NCI-H2107 treated with DMSO at 0.1 percent for 48 hours (cell line): ENCODE measurements around the gene ADSS1.
A peak's percentile ranks its signal among the peaks of the same experiment; 100 is the strongest.

Experiments
- DNase-seq: peaks from one replicate; lab custom pipeline; 2025; ENCODE audit not compliant: unreplicated experiment; lab: John Stamatoyannopoulos, UW

Gene ADSS1

GRCh38 chr14:104768437-104769323 lies 44.7 kb downstream of the ADSS1 start:
- DNase-seq = peak; percentile 44

- no peak for DNase-seq
Measured at GRCh38 chr14:104769324-104770071, 45.5 kb downstream of the ADSS1 start.

GRCh38 chr14:104770072-104770579 lies 46.1 kb downstream of the ADSS1 start:
- no peak for DNase-seq

- no peak for DNase-seq
Measured at GRCh38 chr14:104770851-104771272, 46.8 kb downstream of the ADSS1 start.

- DNase-seq = no peak
Measured at GRCh38 chr14:104771374-104771773, 47.3 kb downstream of the ADSS1 start.

GRCh38 chr14:104771918-104772706 lies 48.1 kb downstream of the ADSS1 start:
- no peak for DNase-seq

- no peak for DNase-seq
Measured at GRCh38 chr14:104772707-104773504, 48.9 kb downstream of the ADSS1 start.

GRCh38 chr14:104773505-104774452 lies 49.8 kb downstream of the ADSS1 start:
- DNase-seq = no peak

- DNase-seq = no peak
Measured at GRCh38 chr14:104774453-104775072, 50.5 kb downstream of the ADSS1 start.

- DNase-seq = no peak
Measured at GRCh38 chr14:104775073-104775489, 51.1 kb downstream of the ADSS1 start.

GRCh38 chr14:104776481-104776880 lies 52.5 kb downstream of the ADSS1 start:
- no peak for DNase-seq

- no peak for DNase-seq
Measured at GRCh38 chr14:104776961-104777807, 53.2 kb downstream of the ADSS1 start.

GRCh38 chr14:104777808-104778249 lies 53.8 kb downstream of the ADSS1 start:
- DNase-seq = no peak

GRCh38 chr14:104778694-104779331 lies 54.8 kb downstream of the ADSS1 start:
- DNase-seq = no peak

- no peak for DNase-seq
Measured at GRCh38 chr14:104779776-104780512, 55.9 kb downstream of the ADSS1 start.

GRCh38 chr14:104780513-104781030 lies 56.5 kb downstream of the ADSS1 start:
- no peak for DNase-seq
